ENCODE measurements around the gene SP2. TPM values are rescaled to one million over a fixed set of nuclear protein-coding genes. Genes with fewer than 3 reads are reported as not detected.

SP2 gene
- polyA plus RNA-seq, 1 donor, result 17.9 TPM

Other genes starting within 250 kb of the SP2 start
- gene KPNB1, start 246.3 kb upstream of the SP2 start, polyA plus RNA-seq, result 164 TPM
- gene TBKBP1, start 202.1 kb upstream of the SP2 start, polyA plus RNA-seq, result 11.5 TPM
- gene TBX21, start 163.0 kb upstream of the SP2 start, polyA plus RNA-seq, result 0.28 TPM
- 19.9 TPM for gene OSBPL7, start 74.4 kb upstream of the SP2 start, polyA plus RNA-seq
- gene MRPL10, start 64.7 kb upstream of the SP2 start, polyA plus RNA-seq, result 48.4 TPM
- gene LRRC46, start 64.6 kb upstream of the SP2 start, polyA plus RNA-seq, result 1.5 TPM
- gene SCRN2, start 55.0 kb upstream of the SP2 start, polyA plus RNA-seq, result 109 TPM
- gene SP6, start 45.1 kb upstream of the SP2 start, polyA plus RNA-seq, result 1.4 TPM
- gene PNPO, start 45.3 kb downstream of the SP2 start, polyA plus RNA-seq, result 38.7 TPM
- gene PRR15L, start 61.6 kb downstream of the SP2 start, polyA plus RNA-seq, result 133 TPM
- gene CDK5RAP3, start 74.9 kb downstream of the SP2 start, polyA plus RNA-seq, result 200 TPM
- 13.2 TPM for gene COPZ2, start 141.6 kb downstream of the SP2 start, polyA plus RNA-seq
- 78.8 TPM for gene NFE2L1, start 152.1 kb downstream of the SP2 start, polyA plus RNA-seq
- 63.6 TPM for gene CBX1, start 205.2 kb downstream of the SP2 start, polyA plus RNA-seq
- gene SNX11, start 211.5 kb downstream of the SP2 start, polyA plus RNA-seq, result 12.4 TPM